ENCODE data around the gene CDYL.
"Not testable (repeated sequence)": the region's sequence is repeated elsewhere in the genome, so short reads cannot be mapped to it uniquely, and the experiment has no call there.

The CDYL gene

GRCh38 chr6:4844108-4844507 is 67.9 kb downstream of the CDYL start:
- DNase-seq (ENCODE audit: low read depth): no peak

DNA sequence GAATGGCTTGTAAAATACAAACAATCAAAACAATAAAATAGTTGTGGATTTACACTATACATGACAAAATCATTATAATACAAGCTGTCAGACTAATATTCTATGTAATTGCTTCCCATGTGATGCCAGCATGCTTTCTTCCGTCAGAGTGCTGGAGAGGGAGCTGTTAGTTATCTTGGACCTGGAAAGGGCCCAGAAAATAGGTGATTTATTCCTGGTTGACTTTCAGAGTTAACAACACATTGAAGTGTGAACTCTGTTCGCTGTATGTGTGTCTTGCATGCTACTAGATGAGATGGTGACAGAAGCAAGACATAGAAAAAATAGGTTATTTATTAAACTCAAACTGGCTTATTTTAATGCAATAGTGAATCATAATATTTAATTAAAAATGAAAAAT is 70.2 kb downstream of the CDYL start:
- no peak for DNase-seq (ENCODE audit: low read depth)

GRCh38 chr6:4848382-4849068 is 72.3 kb downstream of the CDYL start:
- no peak for DNase-seq (ENCODE audit: low read depth)

DNA sequence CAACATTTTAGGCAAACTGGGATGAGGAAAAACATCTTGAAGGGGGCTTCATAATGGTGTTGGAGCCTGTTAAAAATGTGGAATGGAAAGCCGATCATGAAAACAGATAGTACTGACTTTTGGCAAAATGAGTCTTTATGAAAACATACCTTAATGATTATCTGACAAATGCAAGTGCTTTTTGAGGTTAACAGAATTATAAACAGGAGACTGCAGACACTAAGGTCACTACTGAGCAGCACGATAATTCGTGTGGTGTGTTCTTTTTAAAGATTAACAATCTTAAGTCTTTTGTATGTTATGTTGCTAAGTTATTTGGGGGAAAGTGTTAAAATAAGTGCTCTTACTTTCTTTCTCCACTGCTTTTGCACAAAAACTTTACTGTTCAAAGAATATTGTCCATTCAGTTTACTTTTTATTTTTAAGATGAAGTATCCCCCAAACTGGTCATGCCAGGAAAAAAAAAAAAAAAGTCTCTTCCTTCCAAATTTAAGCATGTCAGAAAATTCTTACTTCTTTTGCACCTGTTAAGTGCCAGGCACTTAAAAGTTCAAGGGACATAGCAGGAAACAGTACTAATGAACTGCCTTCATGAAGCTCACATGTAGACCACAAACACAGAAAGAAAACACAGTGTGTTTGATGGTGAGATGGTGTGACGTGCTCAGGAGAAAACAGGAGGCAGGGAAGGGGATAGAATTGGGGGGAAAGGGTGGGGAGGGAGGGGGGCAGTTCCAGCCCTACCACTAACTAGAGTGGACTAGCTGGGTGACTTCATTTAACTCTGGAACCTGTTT is 73.2 kb downstream of the CDYL start:
- no peak for DNase-seq (ENCODE audit: low read depth)

DNA sequence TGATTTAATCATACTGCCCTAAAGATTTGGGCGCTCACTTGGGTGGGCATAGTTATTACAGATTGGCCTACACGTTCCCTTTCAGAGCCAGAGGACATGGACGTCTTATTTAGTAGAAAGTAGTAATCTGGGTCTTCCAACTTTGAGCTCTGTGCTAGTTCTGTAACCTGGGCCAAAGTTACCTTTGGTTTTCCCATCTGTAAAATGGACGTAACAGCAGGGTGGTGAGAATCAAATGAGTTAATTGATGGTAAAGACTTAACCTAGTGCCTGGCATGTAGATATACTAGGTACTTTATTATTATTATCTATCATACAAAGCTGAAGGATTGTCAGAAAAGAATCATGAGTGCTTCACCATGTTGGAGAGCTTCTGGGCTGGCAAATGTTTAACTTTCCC is 74.8 kb downstream of the CDYL start:
- DNase-seq (ENCODE audit: low read depth): no peak

DNA sequence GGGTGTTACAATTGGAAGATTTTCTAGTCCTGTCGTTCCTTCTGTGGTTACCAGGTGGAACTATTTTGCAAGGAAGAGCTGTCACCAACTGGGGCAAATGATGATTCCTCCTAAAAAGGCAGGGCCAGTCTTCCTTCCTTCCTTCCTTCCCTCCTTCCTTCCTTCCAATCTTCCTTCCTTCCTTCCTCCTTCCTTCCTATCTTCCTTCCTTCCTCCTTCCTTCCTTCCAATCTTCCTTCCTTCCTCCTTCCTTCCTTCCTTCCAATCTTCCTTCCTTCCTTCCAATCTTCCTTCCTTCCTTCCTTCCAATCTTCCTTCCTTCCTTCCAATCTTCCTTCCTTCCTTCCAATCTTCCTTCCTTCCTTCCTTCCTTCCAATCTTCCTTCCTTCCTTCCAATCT is 76.0 kb downstream of the CDYL start:
- DNase-seq (ENCODE audit: low read depth): not testable (repeated sequence)

- no peak for DNase-seq (ENCODE audit: low read depth)
Observed at GRCh38 chr6:4852938-4853337, 76.7 kb downstream of the CDYL start.

DNA sequence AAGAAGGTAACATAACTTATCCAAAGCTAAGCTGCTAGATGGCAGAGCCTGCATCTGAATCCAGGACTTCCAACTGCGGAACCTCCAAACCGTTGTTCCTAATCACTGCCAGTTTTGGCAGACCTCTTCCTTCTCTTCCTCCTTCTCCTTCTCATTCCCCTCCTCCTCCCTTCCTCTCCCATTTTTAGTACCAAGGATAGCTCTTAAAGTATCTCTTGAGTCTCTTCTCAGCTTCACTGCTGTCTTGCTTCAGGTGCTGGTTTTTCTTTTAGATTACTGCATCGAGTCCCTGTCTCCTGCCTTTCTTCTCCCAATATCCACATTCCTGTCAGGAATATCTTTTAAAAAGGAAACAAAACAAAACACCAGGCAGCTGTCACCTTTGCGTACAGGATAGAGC is 77.1 kb downstream of the CDYL start:
- DNase-seq (ENCODE audit: low read depth): no peak

- DNase-seq (ENCODE audit: low read depth): no peak
Observed at GRCh38 chr6:4853782-4854511, 77.7 kb downstream of the CDYL start.

- DNase-seq (ENCODE audit: low read depth): no peak
Observed at GRCh38 chr6:4856785-4857184, 80.6 kb downstream of the CDYL start.

GRCh38 chr6:4858194-4859015 is 82.2 kb downstream of the CDYL start:
- DNase-seq (ENCODE audit: low read depth): no peak

- DNase-seq (ENCODE audit: low read depth): no peak
Observed at GRCh38 chr6:4860387-4860786, 84.2 kb downstream of the CDYL start.

DNA sequence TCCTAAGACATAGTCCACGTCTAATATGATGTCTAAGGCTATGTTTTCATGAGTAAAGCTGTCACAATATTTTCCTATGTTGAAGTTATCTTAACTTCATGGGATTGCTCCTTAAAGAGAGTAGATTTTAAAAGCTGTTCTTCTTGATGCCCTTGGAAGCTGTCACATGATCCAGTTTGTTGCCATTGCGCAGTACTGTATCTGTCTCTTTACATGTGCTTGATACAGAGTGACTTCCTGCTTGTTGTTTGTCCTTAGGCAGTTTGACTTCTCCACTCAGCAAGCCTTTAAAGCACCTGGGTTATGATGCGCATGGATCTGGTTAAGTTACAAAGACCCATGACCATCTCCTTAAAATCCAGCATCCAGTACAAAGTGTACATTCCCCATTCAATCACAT is 85.4 kb downstream of the CDYL start:
- DNase-seq (ENCODE audit: low read depth): no peak

DNA sequence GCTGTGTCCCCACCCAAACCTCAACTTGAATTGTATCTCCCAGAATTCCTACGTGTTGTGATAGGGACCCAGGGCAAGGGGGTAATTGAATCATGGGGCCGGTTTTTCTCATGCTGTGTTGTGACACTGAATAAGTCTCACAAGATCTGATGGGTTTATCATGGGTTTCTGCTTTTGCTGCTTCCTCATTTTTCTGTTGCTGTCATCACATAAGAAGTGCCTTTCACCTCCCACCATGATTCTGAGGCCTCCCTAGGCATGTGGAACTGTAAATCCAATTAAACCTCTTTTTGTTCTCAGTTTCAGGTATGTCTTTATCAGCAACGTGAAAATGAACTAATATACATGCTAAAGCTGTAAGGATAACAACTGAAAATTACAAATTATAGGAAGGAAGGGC is 88.3 kb downstream of the CDYL start:
- no peak for DNase-seq (ENCODE audit: low read depth)

DNA sequence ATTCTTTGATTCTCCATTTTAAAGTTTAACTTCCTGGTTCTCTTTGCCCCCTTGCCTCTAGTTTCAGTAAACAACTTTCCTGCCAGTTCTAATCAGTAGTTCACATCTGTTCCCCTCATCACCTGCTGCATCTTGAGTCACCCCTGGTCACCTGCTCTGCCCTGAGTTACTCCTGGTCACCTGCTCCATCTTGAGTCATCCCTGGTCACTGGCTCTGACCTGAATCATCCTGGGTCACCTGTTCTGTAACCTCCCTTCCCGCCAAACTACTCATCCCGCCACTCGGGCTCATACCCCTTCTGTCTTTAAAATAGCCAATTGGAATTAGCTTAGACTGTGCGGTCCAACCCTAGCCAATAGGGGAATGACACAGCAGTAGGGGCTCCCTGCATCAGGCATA is 88.8 kb downstream of the CDYL start:
- not testable (repeated sequence) for DNase-seq (ENCODE audit: low read depth)

GRCh38 chr6:4870821-4871494 is 94.8 kb downstream of the CDYL start:
- DNase-seq (ENCODE audit: low read depth): no peak

DNA sequence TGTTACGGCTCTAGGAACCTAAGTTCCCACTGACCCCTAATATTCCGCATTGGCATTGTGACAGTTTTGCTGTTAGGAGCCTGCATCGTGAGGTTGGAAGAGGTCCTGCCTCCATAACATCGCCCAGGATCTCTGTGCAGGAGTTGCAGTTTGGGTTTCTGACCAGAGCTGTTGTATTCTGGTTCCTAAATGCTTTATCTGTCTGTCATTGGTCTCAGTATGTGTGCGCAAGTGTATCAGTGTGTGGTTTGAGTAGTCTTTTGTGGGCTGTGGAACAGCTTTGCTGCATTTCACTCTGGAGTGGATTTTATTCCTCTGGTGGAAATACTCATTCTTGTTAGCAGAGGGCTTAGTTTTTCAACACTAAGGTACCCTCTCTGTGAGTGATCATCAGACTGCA is 95.6 kb downstream of the CDYL start:
- no peak for DNase-seq (ENCODE audit: low read depth)

- DNase-seq (ENCODE audit: low read depth): no peak
Observed at GRCh38 chr6:4872841-4873240, 96.6 kb downstream of the CDYL start.

- DNase-seq (ENCODE audit: low read depth): no peak
Observed at GRCh38 chr6:4873928-4874327, 97.7 kb downstream of the CDYL start.

DNA sequence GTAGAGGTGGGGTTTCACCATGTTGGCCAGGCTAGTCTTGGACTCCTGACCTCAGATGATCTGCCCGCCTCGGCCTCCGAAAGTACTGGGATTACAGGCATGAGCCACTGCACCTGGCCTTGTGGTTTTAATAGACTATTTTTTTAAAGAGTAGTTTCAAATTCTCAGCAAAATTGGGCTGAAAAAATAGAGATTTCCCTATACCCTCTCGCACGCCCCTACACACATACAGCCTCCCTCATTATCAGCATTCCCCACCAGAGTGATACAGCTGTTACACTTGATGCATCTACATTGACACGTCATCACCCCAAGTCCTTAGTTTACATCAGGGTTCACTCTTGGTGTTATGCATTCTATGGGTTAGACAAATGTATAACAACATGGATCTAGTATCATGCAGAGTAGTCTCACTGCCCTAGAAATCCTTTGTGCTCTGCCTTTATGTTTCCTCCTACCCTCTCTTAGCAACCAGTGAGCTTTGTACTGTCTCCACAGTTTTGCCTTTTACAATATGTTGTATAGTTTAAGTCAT is 103.6 kb downstream of the CDYL start:
- no peak for DNase-seq (ENCODE audit: low read depth)

GRCh38 chr6:4880363-4880762 is 104.2 kb downstream of the CDYL start:
- DNase-seq (ENCODE audit: low read depth): no peak
